ENCODE results near the gene TTC7B. TPM values are rescaled to one million over a fixed set of nuclear protein-coding genes. Genes with fewer than 3 reads are reported as not detected.

TTC7B gene
- total and polyA plus RNA-seq, 2 of the 13 experiments (the other 11 are each of a cell fraction or from before 2014, with no cell fraction given), result 1.3 to 3.2 TPM

- in situ Hi-C loops (cut with HindIII; ENCODE audit: extremely low pct_ligation_motif_present, low pct_unique_long_range_greater_than_20kb), result no loop called here
- H3K79me2 ChIP-seq (ENCODE audit: insufficient read depth, low read length), result no peaks in the 10 kb centered on the region
- TF ChIP-seq ZNF343 (CRISPR knock-in tag; IDR thresholded peaks at IDR 0.05) (no peak), MED8 (CRISPR knock-in tag; IDR thresholded peaks at IDR 0.05; ENCODE audit: insufficient replicate concordance) (no peak), KLF16 (CRISPR knock-in tag; IDR thresholded peaks at IDR 0.05) (no peak), KDM1A (CRISPR knock-in tag; IDR thresholded peaks at IDR 0.05) (no peak), ZNF414 (CRISPR knock-in tag; IDR thresholded peaks at IDR 0.05) (no peak), PCBP1 (IDR thresholded peaks at IDR 0.05; ENCODE audit: borderline replicate concordance, low read depth, low read length) (no peak), ONECUT2 (CRISPR knock-in tag; IDR thresholded peaks at IDR 0.05) (no peak), MZF1 (CRISPR knock-in tag; IDR thresholded peaks at IDR 0.05; ENCODE audit: borderline replicate concordance) (no peak)
- TF ChIP-seq, protein P1, sequence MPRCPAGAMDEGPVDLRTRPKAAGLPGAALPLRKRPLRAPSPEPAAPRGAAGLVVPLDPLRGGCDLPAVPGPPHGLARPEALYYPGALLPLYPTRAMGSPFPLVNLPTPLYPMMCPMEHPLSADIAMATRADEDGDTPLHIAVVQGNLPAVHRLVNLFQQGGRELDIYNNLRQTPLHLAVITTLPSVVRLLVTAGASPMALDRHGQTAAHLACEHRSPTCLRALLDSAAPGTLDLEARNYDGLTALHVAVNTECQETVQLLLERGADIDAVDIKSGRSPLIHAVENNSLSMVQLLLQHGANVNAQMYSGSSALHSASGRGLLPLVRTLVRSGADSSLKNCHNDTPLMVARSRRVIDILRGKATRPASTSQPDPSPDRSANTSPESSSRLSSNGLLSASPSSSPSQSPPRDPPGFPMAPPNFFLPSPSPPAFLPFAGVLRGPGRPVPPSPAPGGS (CRISPR knock-in tag; IDR thresholded peaks at IDR 0.05), result no peak
- no peaks in the 10 kb centered on the region for H3K4me1 ChIP-seq (ENCODE audit: insufficient read depth, low read length)
- no peak for DNase-seq (ENCODE audit: low spot score)
- H3K4me3 ChIP-seq (replicated peaks in 1 of 3; ENCODE audit: insufficient read depth in 1 of 3, low read depth in 2 of 3, low read length in 3 of 3), result no peak overlapping the region
- POLR2A ChIA-PET, result no interaction called here
- no peak for FAIRE-seq
- H3K9ac ChIP-seq (ENCODE audit: insufficient read depth, low read depth, low read length), result no peak overlapping the region
- no peak overlapping the region for H3K27ac ChIP-seq (ENCODE audit: extremely low read length, insufficient read depth, low read length)
- WGBS (ENCODE audit: low lambda C conversion rate), result 60% methylated on average over 14 of the region's 14 CpGs
- no peak overlapping the region for H3K4me2 ChIP-seq (ENCODE audit: low read depth, low read length)
- no peaks in the 10 kb centered on the region for H3K27me3 ChIP-seq (ENCODE audit: control insufficient read depth in 1 of 2, insufficient read depth in 2 of 2, low read length in 2 of 2)
- H3K9me3 ChIP-seq (ENCODE audit: low read length), result no peaks in the 10 kb centered on the region
- H4K20me1 ChIP-seq (ENCODE audit: insufficient read depth, low read length), result no peaks in the 10 kb centered on the region
- no peak overlapping the region for H2AFZ ChIP-seq (ENCODE audit: low read length)
- H3K36me3 ChIP-seq (replicated peaks in 1 of 2; ENCODE audit: control insufficient read depth in 1 of 2, insufficient read depth in 2 of 2, low read length in 2 of 2), result no peaks in the 10 kb centered on the region
- intact Hi-C loops (cut with micrococcal nuclease; ENCODE audit: unreplicated experiment), result no loop called here
- ATAC-seq, result no peak
- CTCF ChIA-PET (ENCODE audit: low intra/inter-chr PET ratio, low total read pairs), result no interaction called here
- no TSS peak for BruUV-seq (replicated peaks)
These were observed 112.1 kb downstream of the TTC7B start for GRCh38 chr14:90703841-90704737.
